CMK (cell line): ENCODE results near the gene MTHFD2.
"Not testable (repeated sequence)": the region's sequence is repeated elsewhere in the genome, so short reads cannot be mapped to it uniquely, and the experiment has no call there.

Source experiments
- DNase-seq: peaks from one replicate; pipeline ENCODE4 v3.0.0-alpha.2; 2010; ENCODE audit warnings: low read depth

MTHFD2 gene

GRCh38 chr2:74198461-74199274, at the start of gene MTHFD2:
Gene MTHFD2 (plus strand): TSS chr2:74198615. CDS start chr2:74198642, 27 bp downstream.
- DNase-seq, result peak; percentile 86

- DNase-seq, result no peak
These were observed 49.2 kb upstream of the MTHFD2 start for GRCh38 chr2:74149247-74149525.

GRCh38 chr2:74149570-74150319, 48.7 kb upstream of the MTHFD2 start:
- DNase-seq, result peak; percentile 56

GRCh38 chr2:74152954-74153353, 45.5 kb upstream of the MTHFD2 start:
- DNase-seq, result no peak

- DNase-seq, result no peak
These were observed 42.6 kb upstream of the MTHFD2 start for GRCh38 chr2:74155830-74156229.

- no peak for DNase-seq
These were observed 35.5 kb upstream of the MTHFD2 start for GRCh38 chr2:74162951-74163350.

- no peak for DNase-seq
These were observed 33.7 kb upstream of the MTHFD2 start for GRCh38 chr2:74164761-74165160.

- DNase-seq, result no peak
These were observed 29.7 kb upstream of the MTHFD2 start for GRCh38 chr2:74168739-74169138.

- DNase-seq, result no peak
These were observed 23.5 kb upstream of the MTHFD2 start for GRCh38 chr2:74174909-74175308.

GRCh38 chr2:74177696-74178095, 20.7 kb upstream of the MTHFD2 start:
- no peak for DNase-seq

- peak; percentile 95 for DNase-seq
These were observed 20.0 kb upstream of the MTHFD2 start, which contains the start of gene MOB1A for GRCh38 chr2:74178211-74179062. Gene MOB1A (minus strand): TSS chr2:74178879. CDS start chr2:74178674, 205 bp downstream.

- no peak for DNase-seq
These were observed 19.2 kb upstream of the MTHFD2 start for GRCh38 chr2:74179063-74179865.

GRCh38 chr2:74181739-74182138, 16.7 kb upstream of the MTHFD2 start:
- peak; percentile 89 for DNase-seq

- DNase-seq, result no peak
These were observed 14.5 kb upstream of the MTHFD2 start for GRCh38 chr2:74183878-74184277.

- peak; percentile 98 for DNase-seq
These were observed 12.4 kb upstream of the MTHFD2 start for GRCh38 chr2:74186038-74186437.

- DNase-seq, result not testable (repeated sequence)
These were observed 11.7 kb upstream of the MTHFD2 start for GRCh38 chr2:74186706-74187105.

- no peak for DNase-seq
These were observed 10.3 kb upstream of the MTHFD2 start for GRCh38 chr2:74188018-74188601.

- no peak for DNase-seq
These were observed 9.7 kb upstream of the MTHFD2 start for GRCh38 chr2:74188696-74189095.

GRCh38 chr2:74191596-74192380, 6.6 kb upstream of the MTHFD2 start:
- no peak for DNase-seq

GRCh38 chr2:74194799-74195198, 3.6 kb upstream of the MTHFD2 start:
- DNase-seq, result no peak
